ENCODE measurements around the gene AK9.

- TF ChIP-seq CTCF (conservative IDR thresholded peaks at IDR 0.05; ENCODE audit: low read length) (no peak), EZH2phosphoT487 (IDR thresholded peaks at IDR 0.05; ENCODE audit: borderline replicate concordance) (no peak)
Measured at GRCh38 chr6:109477184-109477583, 213.8 kb downstream of the AK9 start.
